Keratinocyte (primary cell): ENCODE measurements around the gene TNNC1. TPM values are rescaled to one million over a fixed set of nuclear protein-coding genes. Genes with fewer than 3 reads are reported as not detected.

Experiments used
- DNase-seq: peaks from one replicate; pipeline ENCODE4 v3.0.0-alpha.2; 2011; ENCODE audit warnings: low read depth, missing footprints, low spot score
- FAIRE-seq: peaks from 2 replicates; lab custom pipeline; 2011; peaks lifted over from hg19 to GRCh38; lab: Jason Lieb, UNC
- H2AFZ ChIP-seq: 2 replicates; pipeline ENCODE4 v1.6.0; 2012; ENCODE audit warnings: low read length, control low read depth, inconsistent platforms; ENCODE audit not compliant: control insufficient read depth
- H3K27ac ChIP-seq: 2 replicates; pipeline ENCODE4 v1.5.1; 2011; ENCODE audit warnings: low read length; ENCODE audit not compliant: control insufficient read depth, insufficient read depth
- H3K27me3 ChIP-seq: 3 replicates; pipeline ENCODE4 v1.6.0; 2011; ENCODE audit warnings: low read length; ENCODE audit not compliant: control insufficient read depth, insufficient read depth; ENCODE audit errors: extremely low read depth
- H3K36me3 ChIP-seq, 2 experiments: 2 replicates in 1 of 2; 3 replicates in 1 of 2; pipeline ENCODE4 v1.5.1; 2011; ENCODE audit warnings: low read length in 2 of 2, mild to moderate bottlenecking in 1 of 2; ENCODE audit not compliant: control insufficient read depth in 2 of 2, insufficient read depth in 2 of 2; ENCODE audit errors: extremely low read depth in 1 of 2
- H3K4me1 ChIP-seq: 3 replicates; pipeline ENCODE4 v1.5.1; 2011; ENCODE audit warnings: low read length; ENCODE audit not compliant: control insufficient read depth, insufficient read depth; ENCODE audit errors: extremely low read depth
- H3K4me2 ChIP-seq: 3 replicates; pipeline ENCODE4 v1.6.0; 2011; ENCODE audit warnings: low read depth, low read length; ENCODE audit not compliant: control insufficient read depth, insufficient read depth; ENCODE audit errors: extremely low read depth
- H3K4me3 ChIP-seq, 3 experiments: fragments of 200-600 bp in 1 of 3; sonication (generic) in 1 of 3; 2 replicates in 2 of 3; 3 replicates in 1 of 3; pipeline ENCODE4 v1.5.1; 2011 to 2016; ENCODE audit warnings: low read length in 3 of 3, mild to moderate bottlenecking in 3 of 3, control low read depth in 2 of 3, inconsistent platforms in 1 of 3, low read depth in 1 of 3, mixed read lengths in 1 of 3, mixed run types in 1 of 3, moderate library complexity in 1 of 3; ENCODE audit not compliant: control insufficient read depth in 2 of 3, insufficient read depth in 2 of 3; ENCODE audit errors: extremely low read depth in 1 of 3
- H3K79me2 ChIP-seq: 2 replicates; pipeline ENCODE4 v1.6.0; 2012; ENCODE audit warnings: low read length; ENCODE audit not compliant: control insufficient read depth, insufficient read depth
- H3K9ac ChIP-seq: 3 replicates; pipeline ENCODE4 v1.6.0; 2011; ENCODE audit warnings: low read length; ENCODE audit not compliant: control insufficient read depth, insufficient read depth; ENCODE audit errors: extremely low read depth
- H3K9me1 ChIP-seq: 3 replicates; pipeline ENCODE4 v1.6.0; 2011; ENCODE audit warnings: low read length; ENCODE audit not compliant: control insufficient read depth, insufficient read depth; ENCODE audit errors: extremely low read depth
- H3K9me3 ChIP-seq: 2 replicates; pipeline ENCODE4 v1.5.1; 2012; ENCODE audit warnings: low read depth, low read length; ENCODE audit not compliant: control insufficient read depth
- H4K20me1 ChIP-seq: 3 replicates; pipeline ENCODE4 v1.6.0; 2011; ENCODE audit warnings: low read length; ENCODE audit not compliant: control insufficient read depth, insufficient read depth; ENCODE audit errors: extremely low read depth
- CTCF ChIP-seq, 3 experiments: IDR thresholded peaks in 1 of 3; conservative IDR thresholded peaks in 1 of 3; optimal IDR thresholded peaks in 1 of 3; 2 replicates in 2 of 3; 3 replicates in 1 of 3; pipeline versions ENCODE3 to v1.5.1; 2011; ENCODE audit warnings: low read length in 3 of 3, mild to moderate bottlenecking in 3 of 3, moderate library complexity in 2 of 3, control low read depth in 1 of 3, inconsistent platforms in 1 of 3; ENCODE audit not compliant: insufficient read depth in 2 of 3; ENCODE audit errors: extremely low read depth in 1 of 3
- EZH2 ChIP-seq: IDR thresholded peaks from one replicate; pipeline ENCODE4 v1.6.1; 2012; ENCODE audit warnings: inconsistent platforms, mild to moderate bottlenecking, low read length, moderate library complexity
- dilution Hi-C: fragments of 300-500 bp; cut with MboI; formaldehyde crosslinking; loops from one replicate; pipeline ENCODE4 v1.7.0; 2020; ENCODE audit warnings: low sequenced_read_pairs; ENCODE audit not compliant: extremely low pct_ligation_motif_present
- polyA plus RNA-seq, 5 experiments: library from polyadenylated mRNA; depleted of rRNA in 3 of 5; stranded (reverse) in 3 of 5; stranded (forward) in 1 of 5; unstranded in 1 of 5; fragments of >200 nt; gene quantifications; 1 replicate in 1 of 5; 2 replicates in 3 of 5; 3 replicates in 1 of 5; pipeline versions ENCODE4 v1.2.1 to v1.2.3, GENCODE V29; 2011 to 2012; ENCODE audit warnings: missing spikeins in 2 of 5, low read depth in 1 of 5, low replicate concordance in 1 of 5

TNNC1 gene
- polyA plus RNA-seq, 1 donor (not counting 4 experiments of a cell fraction or from before 2014, with no cell fraction given) = 0.33 TPM

DNA sequence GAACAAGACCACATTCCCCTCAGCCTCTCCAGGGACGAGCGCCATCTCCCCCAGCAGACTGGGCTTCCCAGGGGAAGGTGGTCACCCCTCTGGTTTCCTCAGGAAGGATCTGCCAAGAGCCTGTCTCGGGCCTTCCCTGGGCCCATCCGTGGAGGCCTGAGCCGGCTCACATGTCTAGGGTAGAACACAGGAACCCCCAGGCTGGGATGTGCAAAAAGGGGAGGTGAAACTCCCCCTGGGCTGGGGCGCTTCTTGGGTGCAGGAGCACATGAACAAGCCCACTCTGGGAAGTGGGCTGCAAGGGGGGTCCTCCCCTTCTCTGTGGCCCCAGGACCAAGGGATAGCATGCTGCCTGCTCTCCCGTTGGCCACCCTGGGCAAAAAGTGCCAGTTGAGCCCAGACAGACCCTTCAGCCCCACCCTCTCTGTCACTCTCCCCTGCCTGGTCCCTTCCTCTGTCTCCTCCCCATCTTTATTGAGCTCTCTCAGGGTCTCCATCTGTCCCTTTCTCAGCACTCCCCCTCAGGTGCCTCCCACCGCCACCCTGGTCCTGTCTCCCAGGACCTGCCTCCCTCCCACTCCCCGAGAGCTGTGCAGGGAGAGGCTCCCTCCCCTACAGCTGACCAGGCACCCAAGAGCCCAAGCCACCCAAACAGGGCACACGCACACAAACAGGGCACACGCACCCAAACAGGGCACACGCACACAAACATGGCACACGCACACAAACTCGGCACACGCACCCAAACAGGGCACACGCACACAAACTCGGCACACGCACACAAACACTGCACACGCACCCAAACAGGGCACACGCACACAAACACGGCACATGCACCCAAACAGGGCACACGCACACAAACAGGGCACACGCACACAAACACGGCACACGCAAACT is 9.8 kb downstream of the TNNC1 start:
- Histone ChIP-seq H3K9ac (no peak overlapping the region), H3K9me1 (no peaks in the 10 kb centered on the region), H3K79me2 (no peaks in the 10 kb centered on the region), H3K4me1 (no peaks in the 10 kb centered on the region), H3K9me3 (no peaks in the 10 kb centered on the region), H3K27me3 (no peaks in the 10 kb centered on the region), H2AFZ (no peak overlapping the region), H3K27ac (no peak overlapping the region), H4K20me1 (no peaks in the 10 kb centered on the region), H3K4me3 (no peak overlapping the region), H3K4me2 (no peak overlapping the region), H3K36me3 (no peaks in the 10 kb centered on the region)
- FAIRE-seq (no peak), DNase-seq (no peak)
- no peak for TF ChIP-seq EZH2
- no peak for TF ChIP-seq CTCF (optimal IDR thresholded peaks at IDR 0.05 in 1 of 3, IDR thresholded peaks at IDR 0.05 in 1 of 3, conservative IDR thresholded peaks at IDR 0.05 in 1 of 3; ENCODE audit: extremely low read depth in 1 of 3, insufficient read depth in 2 of 3, low read length in 3 of 3)
- dilution Hi-C loops = no loop called here

GRCh38 chr3:52443268-52443610 is 10.6 kb downstream of the TNNC1 start:
- dilution Hi-C loops = no loop called here
- H3K27me3 ChIP-seq = no peaks in the 10 kb centered on the region
- TF ChIP-seq EZH2 (no peak), CTCF (optimal IDR thresholded peaks at IDR 0.05 in 1 of 3, IDR thresholded peaks at IDR 0.05 in 1 of 3, conservative IDR thresholded peaks at IDR 0.05 in 1 of 3; ENCODE audit: extremely low read depth in 1 of 3, insufficient read depth in 2 of 3, low read length in 3 of 3) (no peak)

More at GRCh38 chr3:52443268-52443610, 10.6 kb downstream of the TNNC1 start:
- Histone ChIP-seq H3K4me2 (no peak overlapping the region), H3K9me3 (no peaks in the 10 kb centered on the region), H3K27ac (no peak overlapping the region), H4K20me1 (no peaks in the 10 kb centered on the region), H3K4me1 (peaks cover under 1% of the 10 kb centered on the region), H3K9me1 (no peaks in the 10 kb centered on the region), H3K79me2 (no peaks in the 10 kb centered on the region), H2AFZ (no peak overlapping the region), H3K9ac (no peak overlapping the region), H3K36me3 (no peaks in the 10 kb centered on the region), H3K4me3 (no peak overlapping the region)
- FAIRE-seq (no peak), DNase-seq (no peak)
